DMS79 (cell line): ENCODE results near the gene RHBDL3.
"Not testable (repeated sequence)": the region's sequence is repeated elsewhere in the genome, so short reads cannot be mapped to it uniquely, and the experiment has no call there.

Experiments
- DNase-seq: peaks from one replicate; lab custom pipeline; 2025; lab: John Stamatoyannopoulos, UW

The RHBDL3 gene

DNA sequence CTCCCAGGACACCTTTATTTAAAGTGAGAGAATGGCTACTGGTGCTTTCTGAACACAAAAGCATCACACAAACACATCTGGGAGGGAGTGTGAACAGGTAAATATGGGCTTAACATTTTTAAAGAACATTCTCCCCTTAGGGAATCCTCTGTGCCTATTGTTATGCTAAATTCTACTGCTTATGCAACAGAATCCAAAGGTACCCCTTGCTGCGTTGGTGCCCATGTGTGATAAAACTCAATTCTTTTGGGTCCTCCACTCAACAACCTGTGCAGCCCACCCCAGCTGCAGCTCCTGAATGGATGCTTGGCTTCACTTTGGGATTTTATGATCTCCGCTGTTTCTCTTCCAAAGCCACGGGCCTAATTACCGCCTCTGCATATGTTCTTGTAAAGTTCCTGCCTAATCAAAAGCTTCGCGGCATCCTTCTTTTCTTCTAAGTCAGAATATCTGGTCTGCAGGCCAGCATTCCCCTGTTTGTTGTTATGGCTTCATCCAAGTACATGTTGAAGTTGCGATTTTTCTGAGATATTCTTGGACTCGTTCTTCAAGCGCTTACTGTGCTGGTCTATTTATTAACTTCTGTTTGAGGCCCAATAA is 23.9 kb downstream of the RHBDL3 start:
- no peak for DNase-seq

- DNase-seq: no peak
Measured at GRCh38 chr17:32292094-32292493, 26.5 kb downstream of the RHBDL3 start.

GRCh38 chr17:32297424-32297823 is 31.8 kb downstream of the RHBDL3 start:
- no peak for DNase-seq

DNA sequence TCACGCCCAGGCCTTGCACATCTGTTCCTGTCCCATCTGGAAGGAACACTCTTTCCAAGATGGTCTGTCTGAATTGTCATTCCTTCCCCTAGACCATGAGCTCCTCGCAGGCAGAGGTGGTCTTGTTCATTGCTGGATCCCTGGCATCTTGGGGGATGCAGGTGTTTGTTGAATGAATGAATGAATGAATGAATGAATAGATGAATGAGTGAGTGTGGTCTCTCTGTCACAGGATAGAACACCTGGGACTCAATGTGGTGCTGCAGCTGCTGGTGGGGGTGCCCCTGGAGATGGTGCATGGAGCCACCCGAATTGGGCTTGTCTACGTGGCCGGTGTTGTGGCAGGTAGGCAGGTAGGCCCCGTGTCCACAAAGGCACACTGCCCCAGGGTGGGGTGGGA is 32.2 kb downstream of the RHBDL3 start:
- no peak for DNase-seq

- DNase-seq: no peak
Measured at GRCh38 chr17:32298298-32298697, 32.7 kb downstream of the RHBDL3 start.

DNA sequence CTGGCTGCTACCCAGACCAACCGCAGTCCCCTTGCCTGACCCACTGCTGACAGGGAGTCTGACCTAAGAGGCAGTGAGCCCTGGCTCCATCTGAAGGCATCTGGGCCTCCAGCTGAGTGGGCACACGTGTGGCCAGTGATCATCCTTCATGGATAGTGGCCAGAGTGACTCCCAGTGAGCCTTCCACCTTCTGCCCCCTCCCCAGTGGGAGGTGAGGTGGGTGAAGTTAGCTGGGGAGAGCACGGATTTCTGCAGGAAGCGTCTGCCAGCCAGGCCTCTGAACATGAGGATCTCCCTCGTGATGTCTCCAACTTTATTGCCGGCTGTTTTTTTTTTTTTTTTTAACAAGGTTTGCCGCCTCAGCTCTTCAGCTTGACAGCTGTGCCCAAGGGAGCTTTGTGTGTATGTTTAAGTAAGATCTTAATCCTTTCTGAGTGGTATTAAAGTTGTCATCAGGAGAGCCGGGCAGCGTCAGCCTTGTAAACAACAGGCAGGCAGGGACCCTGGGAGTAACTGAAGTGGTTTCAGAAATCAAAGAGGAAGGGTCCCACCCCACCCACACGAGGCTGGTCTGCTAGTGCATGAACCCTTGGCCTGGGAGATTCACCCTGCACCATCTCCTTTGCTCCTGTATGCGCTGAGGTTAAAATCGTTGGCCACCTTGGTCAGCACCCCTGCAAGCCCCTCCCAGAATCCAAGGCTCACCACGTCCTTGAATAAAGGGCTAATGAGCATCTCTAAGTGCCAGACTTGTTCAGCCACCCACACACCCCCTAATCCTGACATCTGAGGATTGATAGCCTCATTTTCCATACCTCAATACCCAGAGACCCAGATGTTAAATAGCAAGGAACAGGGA is 33.3 kb downstream of the RHBDL3 start:
- DNase-seq: peak; percentile 83

DNA sequence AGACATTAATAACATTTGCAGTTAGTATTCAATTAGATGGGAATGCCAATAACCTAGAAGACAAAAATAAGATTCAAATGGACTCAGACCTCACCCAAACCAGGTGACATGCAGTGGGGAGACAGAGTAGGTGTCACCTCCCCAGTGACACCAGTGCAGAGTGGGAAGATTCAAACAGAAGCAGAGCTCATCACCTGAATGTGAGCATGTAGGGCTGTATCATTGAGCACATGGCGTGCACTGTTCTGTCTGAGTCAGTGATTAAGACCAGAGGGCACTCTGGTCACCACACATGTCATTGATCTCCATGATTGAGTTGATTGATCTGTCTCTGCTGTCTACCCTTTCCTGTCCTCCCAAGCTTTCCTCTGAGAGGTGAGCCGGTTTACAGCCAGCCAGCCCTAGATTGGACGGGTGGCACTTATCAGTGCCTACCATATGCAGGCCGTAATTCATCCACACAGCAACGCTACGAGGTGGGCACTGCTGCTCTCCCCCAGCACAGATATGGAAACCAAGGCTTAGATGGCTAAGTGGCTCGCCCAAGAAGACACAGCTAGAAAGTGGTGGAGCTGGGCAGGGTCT is 34.0 kb downstream of the RHBDL3 start:
- no peak for DNase-seq

DNA sequence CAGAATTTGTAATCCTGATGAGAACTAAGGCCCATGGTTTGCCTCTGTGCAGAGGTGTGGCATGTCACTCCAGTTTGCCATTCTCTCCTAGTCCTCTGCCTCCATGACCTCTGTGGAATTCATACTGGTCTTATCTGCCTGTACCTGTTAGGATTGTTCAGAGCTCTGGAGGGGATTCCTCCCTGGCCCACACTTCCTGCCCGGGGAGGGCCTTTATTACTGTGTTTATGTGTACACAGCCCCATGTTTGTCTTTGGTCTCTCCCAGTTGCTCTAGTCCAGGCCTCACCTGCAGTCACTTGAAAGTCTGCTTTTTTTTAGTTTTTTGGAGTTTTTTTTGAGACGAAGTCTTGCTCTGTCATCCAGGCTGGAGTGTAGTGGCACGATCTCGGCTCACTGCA is 36.4 kb downstream of the RHBDL3 start:
- no peak for DNase-seq

DNA sequence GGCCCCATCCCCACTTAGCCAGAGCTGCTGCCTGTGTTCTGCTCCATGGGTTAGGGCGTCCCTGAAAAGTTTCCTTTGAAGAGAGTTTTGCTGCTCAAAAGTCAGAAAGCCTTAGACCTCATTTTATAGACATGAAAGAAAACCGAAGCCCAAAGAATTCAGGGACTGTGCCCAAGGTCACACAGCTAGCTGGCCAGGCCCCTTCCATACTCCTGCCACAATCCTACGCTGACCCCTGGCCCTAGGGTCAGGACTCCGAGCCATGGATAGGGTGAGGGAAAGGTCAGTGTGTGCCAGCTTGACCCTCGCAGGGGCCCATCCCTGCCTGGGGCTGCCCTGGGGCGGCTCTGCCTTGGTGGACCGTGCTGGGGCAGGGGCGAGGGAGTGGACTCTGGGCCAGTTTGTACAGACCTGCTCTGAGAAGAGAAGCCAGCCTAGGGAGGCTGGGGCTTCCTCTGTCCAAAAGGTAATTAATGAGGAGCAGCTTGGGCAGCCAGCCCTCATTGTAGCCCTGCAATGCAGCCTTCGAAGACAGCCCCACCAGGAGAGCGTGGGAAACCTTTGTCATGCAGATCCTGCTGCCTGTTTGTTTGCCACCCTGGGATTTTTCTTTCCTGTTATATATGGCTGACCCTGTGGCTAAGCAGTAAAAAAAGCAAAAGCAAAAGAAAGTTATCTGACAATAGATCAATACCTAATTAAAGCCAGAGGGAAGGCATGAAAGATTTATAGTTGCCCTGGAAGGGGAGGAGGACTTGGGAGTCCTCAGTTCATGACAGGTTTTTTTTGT is 37.4 kb downstream of the RHBDL3 start:
- no peak for DNase-seq

DNA sequence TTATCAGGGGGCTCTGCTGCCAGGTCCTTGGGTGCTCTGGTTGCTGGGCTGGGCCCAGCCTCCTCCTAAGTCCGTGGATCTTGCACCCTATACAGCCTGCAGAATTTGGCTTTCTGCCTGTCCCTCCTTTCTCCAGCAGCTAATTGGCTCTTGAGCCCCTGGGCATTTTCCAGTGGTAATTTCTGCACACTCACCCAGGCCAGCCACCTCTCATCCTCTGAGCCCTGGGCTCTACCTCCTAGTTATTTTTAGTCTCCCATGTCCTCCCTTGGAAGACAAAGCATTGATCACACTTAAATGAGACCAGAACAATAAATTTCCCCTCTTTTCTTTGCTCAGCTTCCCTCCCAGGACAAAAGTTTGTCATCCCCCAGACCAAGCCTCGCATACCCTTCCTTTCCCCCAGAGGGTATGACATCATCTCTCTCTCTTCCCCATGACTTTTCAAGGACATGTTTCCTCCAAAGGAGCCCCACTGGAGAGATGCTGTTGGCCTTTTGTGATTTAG is 38.2 kb downstream of the RHBDL3 start:
- DNase-seq: peak; percentile 59

- DNase-seq: no peak
Measured at GRCh38 chr17:32305049-32305448, 39.4 kb downstream of the RHBDL3 start.

DNA sequence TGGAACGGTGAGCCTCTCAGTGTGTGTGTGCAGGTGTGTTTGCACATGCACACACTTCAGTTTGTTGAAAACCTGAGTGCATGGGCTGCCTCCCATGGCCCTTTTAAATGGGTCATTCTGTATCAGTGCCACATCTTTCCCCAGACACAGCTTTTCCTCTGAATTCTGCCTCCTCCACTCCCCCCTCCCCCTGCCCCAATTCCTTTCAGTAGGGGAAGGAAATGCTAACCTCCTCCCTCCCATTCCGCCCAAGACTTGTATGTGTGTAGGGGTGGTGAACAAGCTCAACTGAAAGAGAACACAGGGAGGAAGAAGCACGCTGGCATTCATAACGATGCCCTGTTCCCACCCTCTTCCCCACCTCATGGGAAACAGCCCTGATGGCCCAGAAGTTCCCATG is 42.0 kb downstream of the RHBDL3 start:
- no peak for DNase-seq

DNA sequence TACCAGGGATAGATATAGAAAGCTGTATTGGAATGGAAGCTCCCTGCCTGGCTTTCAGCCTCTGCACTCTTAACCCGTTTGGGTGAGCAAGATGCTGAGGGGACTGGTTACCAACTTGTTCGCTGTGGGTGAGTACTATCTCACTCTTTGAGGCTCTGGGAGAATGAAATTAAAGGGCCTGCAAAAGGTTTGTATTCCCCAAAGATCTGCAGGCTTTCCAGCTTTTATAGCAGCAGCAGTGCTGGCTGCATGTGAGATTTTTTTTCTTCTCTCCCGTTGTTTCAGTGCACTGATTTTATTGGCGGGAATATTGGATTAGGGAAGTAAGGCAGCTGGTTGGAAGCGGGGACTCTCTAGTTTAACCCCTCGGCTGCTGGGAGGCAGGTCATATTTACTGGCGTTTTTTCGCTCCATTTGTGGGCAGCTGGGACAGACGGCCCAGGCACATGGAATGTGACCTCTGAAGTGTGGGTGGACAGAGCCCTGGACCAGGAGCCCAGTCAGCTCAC is 45.5 kb downstream of the RHBDL3 start:
- peak; percentile 4 for DNase-seq

DNA sequence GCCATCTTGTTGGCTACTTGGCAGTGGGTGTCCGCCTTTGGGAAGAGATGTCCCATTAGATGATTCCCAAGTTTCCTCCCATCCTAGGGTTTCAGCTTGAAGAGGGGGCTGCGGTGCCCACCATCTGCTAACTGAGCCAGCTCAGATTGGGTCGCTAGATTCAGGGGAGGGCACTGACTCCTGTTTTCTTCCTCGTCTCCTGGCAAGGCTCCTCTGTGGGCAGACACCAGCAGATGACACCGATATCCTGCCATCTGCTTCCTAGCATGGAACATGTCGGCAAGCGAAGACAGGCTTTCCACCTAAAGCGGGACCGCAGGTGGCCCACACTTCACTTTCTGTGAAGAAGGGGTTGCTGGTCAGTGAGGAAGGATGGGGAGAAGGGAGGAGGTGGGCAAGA is 49.0 kb downstream of the RHBDL3 start:
- DNase-seq: no peak

DNA sequence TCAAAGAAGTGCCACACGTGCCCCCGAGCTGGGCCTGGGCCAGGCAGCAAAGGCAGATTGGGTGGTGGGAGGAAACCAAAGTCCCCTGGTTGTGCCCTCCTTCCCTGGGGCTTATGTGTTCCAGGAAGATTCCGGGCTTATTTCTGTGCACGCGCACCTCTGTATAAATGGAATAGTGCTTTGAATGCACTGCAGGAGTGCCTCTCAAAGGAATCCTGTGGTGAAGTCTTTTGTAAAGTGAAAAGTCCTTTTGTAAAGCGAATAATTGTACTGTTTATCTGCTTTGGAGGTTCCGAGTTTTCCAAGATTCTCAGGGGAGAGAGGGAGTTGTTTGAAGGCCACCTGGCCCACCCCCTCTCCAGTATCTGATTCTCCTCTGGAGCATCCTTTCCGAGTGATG is 49.5 kb downstream of the RHBDL3 start:
- no peak for DNase-seq

DNA sequence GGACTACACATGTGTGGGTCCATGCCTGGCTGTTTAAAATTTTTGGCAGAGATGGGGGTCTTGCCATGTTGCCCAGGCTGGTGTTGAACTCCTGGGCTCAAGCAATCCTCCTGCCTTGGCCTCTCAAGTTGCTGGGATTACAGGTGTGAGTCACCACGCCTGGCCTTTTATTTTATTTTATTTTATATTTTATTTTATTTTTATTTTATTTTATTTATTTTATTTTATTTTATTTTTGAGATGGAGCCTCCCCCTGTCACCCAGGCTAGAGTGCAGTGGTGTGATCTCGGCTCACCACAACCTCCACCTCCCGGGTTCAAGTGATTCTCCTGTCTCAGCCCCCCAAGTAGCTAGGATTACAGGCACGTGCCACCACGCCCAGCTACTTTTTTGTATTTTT is 51.0 kb downstream of the RHBDL3 start:
- not testable (repeated sequence) for DNase-seq

DNA sequence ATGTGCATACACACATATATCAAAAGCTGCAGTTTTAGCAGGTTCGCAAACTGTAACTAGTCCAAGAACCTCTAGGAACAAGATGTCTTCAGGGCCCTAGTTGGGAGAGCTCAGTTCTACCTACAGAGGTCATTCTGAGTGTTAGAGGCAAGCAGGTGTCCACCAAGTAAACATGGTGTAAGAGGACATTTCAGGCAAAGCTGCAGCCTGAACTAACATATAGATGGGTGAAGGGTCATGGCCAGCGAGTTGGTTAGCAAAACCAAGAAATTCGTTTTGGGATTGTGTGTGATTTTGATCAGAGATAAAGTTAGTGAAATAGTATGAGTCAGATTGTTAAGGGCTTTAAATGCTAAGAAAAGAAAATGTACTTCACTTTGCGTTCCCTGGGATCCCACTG is 51.7 kb downstream of the RHBDL3 start:
- no peak for DNase-seq

GRCh38 chr17:32318071-32318470 is 52.4 kb downstream of the RHBDL3 start:
- DNase-seq: no peak

- DNase-seq: peak; percentile 18
Measured at GRCh38 chr17:32319548-32319905, 53.9 kb downstream of the RHBDL3 start.

DNA sequence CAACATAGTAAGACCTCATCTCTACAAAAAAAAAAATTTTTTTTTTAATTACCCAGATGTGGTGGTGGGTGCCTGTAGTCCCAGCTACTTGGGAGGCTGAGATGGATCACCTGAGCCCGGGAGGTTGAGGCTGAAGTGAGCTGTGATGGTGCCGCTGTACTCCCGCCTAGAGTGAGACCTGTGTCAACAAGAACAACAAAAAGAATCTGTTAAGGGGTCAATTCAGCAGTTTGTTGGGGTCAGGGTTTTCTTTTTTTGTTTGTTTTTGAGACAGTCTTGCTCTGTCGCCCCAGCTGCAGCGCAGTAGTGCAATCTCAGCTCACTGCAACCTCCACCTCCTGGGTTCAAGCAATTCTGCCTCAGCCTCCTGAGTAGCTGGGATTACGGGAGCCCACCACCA is 54.4 kb downstream of the RHBDL3 start:
- DNase-seq: not testable (repeated sequence)

DNA sequence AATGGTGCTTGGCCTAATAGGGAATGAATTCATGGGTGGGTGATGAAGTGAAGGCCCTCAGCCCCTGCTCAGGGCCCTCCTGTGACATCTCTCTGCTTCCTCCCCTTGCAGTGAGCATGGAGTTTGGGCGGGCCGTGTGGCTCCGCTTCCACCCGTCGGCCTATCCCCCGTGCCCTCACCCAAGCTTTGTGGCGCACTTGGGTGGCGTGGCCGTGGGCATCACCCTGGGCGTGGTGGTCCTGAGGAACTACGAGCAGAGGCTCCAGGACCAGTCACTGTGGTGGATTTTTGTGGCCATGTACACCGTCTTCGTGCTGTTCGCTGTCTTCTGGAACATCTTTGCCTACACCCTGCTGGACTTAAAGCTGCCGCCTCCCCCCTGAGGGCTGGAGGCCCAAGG is 55.2 kb downstream of the RHBDL3 start:
- DNase-seq: no peak

- DNase-seq: no peak
Measured at GRCh38 chr17:32323046-32323445, 57.4 kb downstream of the RHBDL3 start.
